ENCODE measurements around the gene SLC49A4. TPM values are rescaled to one million over a fixed set of nuclear protein-coding genes. Genes with fewer than 3 reads are reported as not detected.

Gene SLC49A4
- polyA plus RNA-seq, 3 donors: 12.9 to 19.0 (median 18.6) TPM

- Histone ChIP-seq H3K9me3 (replicated peaks in 1 of 2; ENCODE audit: control insufficient read depth in 1 of 2, insufficient read depth in 1 of 2, low read length in 2 of 2) (no peaks in the 10 kb centered on the region), H4K20me1 (ENCODE audit: insufficient read depth, low read length) (peaks cover 5% of the 10 kb centered on the region), H3K27me3 (ENCODE audit: control insufficient read depth in 2 of 2, insufficient read depth in 2 of 2, low read length in 2 of 2) (no peaks in the 10 kb centered on the region), H3K4me2 (replicated peaks; ENCODE audit: extremely low read depth, low read length, poor library complexity, severe bottlenecking) (no peak overlapping the region), H3K36me3 (replicated peaks in 1 of 2; ENCODE audit: control insufficient read depth in 1 of 2, insufficient read depth in 2 of 2, low read length in 2 of 2) (peaks cover 61 to 98% of the 10 kb centered on the region in 2 donors), H3K9ac (ENCODE audit: insufficient read depth, low read length, poor library complexity, severe bottlenecking) (no peak overlapping the region), H2AFZ (ENCODE audit: insufficient read depth, low read depth, low read length, poor library complexity, severe bottlenecking) (no peak overlapping the region), H3K27ac (ENCODE audit: low read depth in 1 of 2, low read length in 2 of 2) (no peak overlapping the region), H3K79me2 (ENCODE audit: insufficient read depth, low read length) (no peaks in the 10 kb centered on the region), H3K4me1 (ENCODE audit: control insufficient read depth in 1 of 2, insufficient read depth in 2 of 2, low read length in 2 of 2) (no peaks in the 10 kb centered on the region), H3K4me3 (replicated peaks in 1 of 3; ENCODE audit: low read depth in 2 of 3, low read length in 3 of 3) (no peak overlapping the region)
- no peak overlapping the region for H3K27ac Mint-ChIP-seq
- H3K36me3 Mint-ChIP-seq: peaks cover 63 to 90% of the 10 kb centered on the region in 2 donors
- H3K27me3 Mint-ChIP-seq (ENCODE audit: low read depth in 3 of 3): no peaks in the 10 kb centered on the region
- DNase-seq: no peak
- TF ChIP-seq CTCF (IDR thresholded peaks at IDR 0.05): no peak
- intact Hi-C loops (cut with micrococcal nuclease): loop anchor here in 1 of 2 donors (10.0 kb wide), 1 partner anchor 104 kb away; no protein-coding TSS in a partner anchor
- H3K4me1 Mint-ChIP-seq: no peaks in the 10 kb centered on the region
- no peak overlapping the region for H3K4me3 Mint-ChIP-seq
- H3K9me3 Mint-ChIP-seq: no peaks in the 10 kb centered on the region
- 100% methylated on average over 1 of the region's 1 CpG for WGBS (ENCODE audit: insufficient coverage)
These were observed 63.5 kb downstream of the SLC49A4 start for GRCh38 chr3:122858373-122858772.

- no peaks in the 10 kb centered on the region for H3K27me3 Mint-ChIP-seq (ENCODE audit: low read depth in 3 of 3)
These were observed 64.3 kb downstream of the SLC49A4 start for GRCh38 chr3:122859021-122859805.

More at GRCh38 chr3:122859021-122859805, 64.3 kb downstream of the SLC49A4 start:
- H3K4me3 Mint-ChIP-seq: no peak overlapping the region
- H3K9ac ChIP-seq (ENCODE audit: insufficient read depth, low read length, poor library complexity, severe bottlenecking): no peak overlapping the region
- H3K4me2 ChIP-seq (replicated peaks; ENCODE audit: extremely low read depth, low read length, poor library complexity, severe bottlenecking): no peak overlapping the region
- no peaks in the 10 kb centered on the region for H3K4me1 ChIP-seq (ENCODE audit: control insufficient read depth in 1 of 2, insufficient read depth in 2 of 2, low read length in 2 of 2)
- 95% methylated on average over 4 of the region's 5 CpGs for WGBS (ENCODE audit: insufficient coverage)
- peaks cover 61 to 88% of the 10 kb centered on the region in 2 donors for H3K36me3 Mint-ChIP-seq
- no peak overlapping the region for H3K4me3 ChIP-seq (replicated peaks in 1 of 3; ENCODE audit: low read depth in 2 of 3, low read length in 3 of 3)
- H3K27ac ChIP-seq (ENCODE audit: low read depth in 1 of 2, low read length in 2 of 2): no peak overlapping the region
- H2AFZ ChIP-seq (ENCODE audit: insufficient read depth, low read depth, low read length, poor library complexity, severe bottlenecking): no peak overlapping the region
- no peaks in the 10 kb centered on the region for H3K9me3 Mint-ChIP-seq
- H3K4me1 Mint-ChIP-seq: no peaks in the 10 kb centered on the region
- TF ChIP-seq CTCF (IDR thresholded peaks at IDR 0.05): no peak
- no peaks in the 10 kb centered on the region for H3K79me2 ChIP-seq (ENCODE audit: insufficient read depth, low read length)
- H4K20me1 ChIP-seq (ENCODE audit: insufficient read depth, low read length): peaks cover 9% of the 10 kb centered on the region
- intact Hi-C loops (cut with micrococcal nuclease): loop anchor here in 1 of 2 donors (10.0 kb wide), 1 partner anchor 104 kb away; no protein-coding TSS in a partner anchor
- no peaks in the 10 kb centered on the region for H3K9me3 ChIP-seq (replicated peaks in 1 of 2; ENCODE audit: control insufficient read depth in 1 of 2, insufficient read depth in 1 of 2, low read length in 2 of 2)
- no peaks in the 10 kb centered on the region for H3K27me3 ChIP-seq (ENCODE audit: control insufficient read depth in 2 of 2, insufficient read depth in 2 of 2, low read length in 2 of 2)
- H3K36me3 ChIP-seq (replicated peaks in 1 of 2; ENCODE audit: control insufficient read depth in 1 of 2, insufficient read depth in 2 of 2, low read length in 2 of 2): peaks cover 58 to 99% of the 10 kb centered on the region in 2 donors
- H3K27ac Mint-ChIP-seq: peak overlapping the region in 2 of 7 donors; percentile 45 to 46
- DNase-seq: no peak
